Liver (tissue), 9 donors: ENCODE data around the gene ZNF518B. TPM values are rescaled to one million over a fixed set of nuclear protein-coding genes. Genes with fewer than 3 reads are reported as not detected.

Experiments used
- DNase-seq: peaks from one replicate; pipeline ENCODE4 v3.0.0-alpha.2; 2017; ENCODE audit warnings: low spot score
- H3K27ac ChIP-seq, 2 donors: one replicate each; pipeline ENCODE4 v1.7.0; 2013; ENCODE audit warnings: inconsistent platforms in 2 of 2, low read length in 2 of 2, control low read depth in 1 of 2, low read depth in 1 of 2, mild to moderate bottlenecking in 1 of 2
- H3K27me3 ChIP-seq, 4 donors: one replicate each; pipeline versions ENCODE4 v1.6.1 to v1.7.0; 2013; ENCODE audit warnings: low read length in 3 of 4, inconsistent platforms in 1 of 4, mild to moderate bottlenecking in 1 of 4, moderate library complexity in 1 of 4; ENCODE audit not compliant: control insufficient read depth in 4 of 4, insufficient read depth in 4 of 4
- H3K36me3 ChIP-seq, 4 donors: one replicate each; pipeline versions ENCODE4 v1.6.1 to v1.7.0; 2013; ENCODE audit warnings: low read length in 3 of 4, mild to moderate bottlenecking in 3 of 4, low read depth in 1 of 4, moderate library complexity in 1 of 4; ENCODE audit not compliant: control insufficient read depth in 4 of 4, insufficient read depth in 3 of 4
- H3K4me1 ChIP-seq, 4 donors: one replicate each; pipeline versions ENCODE4 v1.6.1 to v1.7.0; 2013; ENCODE audit warnings: low read length in 3 of 4, mild to moderate bottlenecking in 3 of 4, moderate library complexity in 1 of 4; ENCODE audit not compliant: control insufficient read depth in 4 of 4, insufficient read depth in 4 of 4
- H3K4me3 ChIP-seq, 3 donors: one replicate each; pipeline versions ENCODE4 v1.6.1 to v1.7.0; 2013; ENCODE audit warnings: low read length in 3 of 3, control low read depth in 1 of 3, low read depth in 1 of 3, mild to moderate bottlenecking in 1 of 3
- H3K9ac ChIP-seq, 2 donors: one replicate each; pipeline ENCODE4 v1.7.0; 2013; ENCODE audit warnings: low read length in 2 of 2, mild to moderate bottlenecking in 2 of 2, moderate library complexity in 2 of 2, control low read depth in 1 of 2, low read depth in 1 of 2
- H3K9me3 ChIP-seq, 4 donors: one replicate each; pipeline versions ENCODE4 v1.6.1 to v1.7.0; 2013; ENCODE audit warnings: low read length in 3 of 4; ENCODE audit not compliant: control insufficient read depth in 4 of 4
- ATF3 ChIP-seq: IDR thresholded peaks from 2 replicates; pipeline ENCODE4 v1.6.1; 2016; ENCODE audit warnings: antibody characterized with exemption
- EGR1 ChIP-seq, 2 donors: IDR thresholded peaks; 2 replicates each; pipeline ENCODE4 v1.6.1; 2016 to 2018; ENCODE audit warnings: antibody characterized with exemption in 2 of 2, low read depth in 2 of 2
- FOXA1 ChIP-seq: IDR thresholded peaks from 2 replicates; pipeline ENCODE4 v1.6.1; 2016; ENCODE audit warnings: antibody characterized with exemption
- FOXA2 ChIP-seq: IDR thresholded peaks from 2 replicates; pipeline ENCODE4 v1.6.1; 2016; ENCODE audit warnings: antibody characterized with exemption
- GABPA ChIP-seq, 2 donors: IDR thresholded peaks in 1 of 2; conservative IDR thresholded peaks in 1 of 2; 2 replicates each; pipeline ENCODE4 v1.6.1; 2016; ENCODE audit warnings: antibody characterized with exemption in 2 of 2, mild to moderate bottlenecking in 1 of 2, moderate library complexity in 1 of 2
- HNF4A ChIP-seq, 2 donors: conservative IDR thresholded peaks; 2 replicates each; pipeline ENCODE4 v1.6.1; 2016; ENCODE audit warnings: antibody characterized with exemption in 2 of 2, mild to moderate bottlenecking in 2 of 2
- HNF4G ChIP-seq: IDR thresholded peaks from 2 replicates; pipeline ENCODE4 v1.6.1; 2016; ENCODE audit warnings: antibody characterized with exemption
- JUND ChIP-seq, 2 donors: IDR thresholded peaks; 2 replicates each; pipeline ENCODE4 v1.6.1; 2016; ENCODE audit warnings: antibody characterized with exemption in 2 of 2
- MAX ChIP-seq: IDR thresholded peaks from 2 replicates; pipeline ENCODE4 v1.6.1; 2016; ENCODE audit warnings: antibody characterized with exemption
- NR2F2 ChIP-seq: IDR thresholded peaks from 2 replicates; pipeline ENCODE4 v1.6.1; 2016; ENCODE audit warnings: antibody characterized with exemption
- RAD21 ChIP-seq, 2 donors: IDR thresholded peaks; 2 replicates each; pipeline ENCODE4 v1.6.1; 2016; ENCODE audit warnings: antibody characterized with exemption in 2 of 2, mild to moderate bottlenecking in 2 of 2
- REST ChIP-seq: IDR thresholded peaks from 2 replicates; pipeline ENCODE4 v1.6.1; 2016; ENCODE audit warnings: antibody characterized with exemption, mild to moderate bottlenecking
- RXRA ChIP-seq, 2 donors: IDR thresholded peaks; 2 replicates each; pipeline ENCODE4 v1.6.1; 2017 to 2018; ENCODE audit warnings: antibody characterized with exemption in 2 of 2, mild to moderate bottlenecking in 1 of 2
- SP1 ChIP-seq: IDR thresholded peaks from 2 replicates; pipeline ENCODE4 v1.6.1; 2018; ENCODE audit warnings: antibody characterized with exemption, mild to moderate bottlenecking
- TAF1 ChIP-seq: conservative IDR thresholded peaks from 2 replicates; pipeline ENCODE4 v1.6.1; 2016; ENCODE audit warnings: antibody characterized with exemption, mild to moderate bottlenecking
- YY1 ChIP-seq: IDR thresholded peaks from 2 replicates; pipeline ENCODE4 v1.6.1; 2016; ENCODE audit warnings: antibody characterized with exemption, mild to moderate bottlenecking
- ZBTB33 ChIP-seq: IDR thresholded peaks from 2 replicates; pipeline ENCODE4 v1.6.1; 2016; ENCODE audit warnings: antibody characterized with exemption
- WGBS: extraction: QIAGEN DNeasy Blood & Tissue Kit; methylation state at CpG from one replicate; pipeline ENCODE4 v1.1.7; 2013; 5-methylcytosine and 5-hydroxymethylcytosine counted together
- polyA plus RNA-seq, 2 donors: library from polyadenylated mRNA; stranded (reverse) in 1 of 2; unstranded in 1 of 2; fragments of 200-250 nt in 1 of 2; fragments of >200 nt in 1 of 2; fragmentation: Nextera tagmentation in 1 of 2; extraction: Ambion mirVana in 1 of 2; gene quantifications; one replicate each; pipeline versions ENCODE4 v1.2.1 to v1.2.3, GENCODE V29; 2013 to 2015
- total RNA-seq, 2 donors: library from RNA; depleted of rRNA; stranded (reverse); fragments of >200 nt; gene quantifications; one replicate each; pipeline ENCODE4 v1.2.3, GENCODE V29; 2014
- donor health status: healthy.
- donor health status: healthy.
- donor health status: healthy.
- donor health status: healthy.
- donor health status: healthy.

The ZNF518B gene
- total and polyA plus RNA-seq, 4 donors: 1.4 to 15.0 (median 6.9) TPM

GRCh38 chr4:10470505-10470904 is 13.3 kb upstream of the ZNF518B start:
- TF ChIP-seq FOXA1 (no peak), SP1 (no peak), RAD21 (IDR thresholded peaks at IDR 0.05) (no peak), MAX (no peak), JUND (IDR thresholded peaks at IDR 0.05) (no peak), REST (no peak), RXRA (IDR thresholded peaks at IDR 0.05) (no peak), TAF1 (no peak), NR2F2 (no peak), HNF4A (conservative IDR thresholded peaks at IDR 0.05) (no peak), HNF4G (no peak), FOXA2 (no peak), EGR1 (IDR thresholded peaks at IDR 0.05; ENCODE audit: low read depth in 2 of 2) (no peak), ATF3 (no peak), ZBTB33 (no peak), GABPA (IDR thresholded peaks at IDR 0.05 in 1 of 2, conservative IDR thresholded peaks at IDR 0.05 in 1 of 2) (no peak)
- H3K36me3 ChIP-seq: no peaks in the 10 kb centered on the region
- no peak overlapping the region for H3K27ac ChIP-seq
- WGBS: 90% methylated on average over 5 of the region's 5 CpGs
- no peak overlapping the region for H3K9ac ChIP-seq
- H3K27me3 ChIP-seq: no peaks in the 10 kb centered on the region
- H3K9me3 ChIP-seq: no peaks in the 10 kb centered on the region
- H3K4me1 ChIP-seq: no peaks in the 10 kb centered on the region
- H3K4me3 ChIP-seq: no peak overlapping the region
- no peak for DNase-seq

GRCh38 chr4:10466161-10466560 is 8.9 kb upstream of the ZNF518B start:
- Histone ChIP-seq H3K9ac (no peak overlapping the region), H3K4me3 (no peak overlapping the region), H3K36me3 (no peaks in the 10 kb centered on the region), H3K27me3 (peaks cover 2 to 5% (median 2%) of the 10 kb centered on the region in 4 donors), H3K4me1 (peaks cover under 1 to 6% (median 4%) of the 10 kb centered on the region in 4 donors), H3K9me3 (peaks cover 0 to 8% (median 3%) of the 10 kb centered on the region in 4 donors), H3K27ac (no peak overlapping the region)
- DNase-seq: no peak
- 89% methylated on average over 5 of the region's 5 CpGs for WGBS
- TF ChIP-seq EGR1 (IDR thresholded peaks at IDR 0.05; ENCODE audit: low read depth in 2 of 2) (no peak), FOXA2 (no peak), NR2F2 (no peak), SP1 (no peak), YY1 (no peak), GABPA (IDR thresholded peaks at IDR 0.05 in 1 of 2, conservative IDR thresholded peaks at IDR 0.05 in 1 of 2) (no peak), MAX (no peak), ZBTB33 (no peak)
